Epithelial cell of umbilical artery (primary cell): Measurements from ENCODE around the gene RRP36. TPM values are rescaled to one million over a fixed set of nuclear protein-coding genes. Genes with fewer than 3 reads are reported as not detected.

ENCODE experiments used
- total RNA-seq: library from RNA; depleted of rRNA; stranded (reverse); fragments of >200 nt; gene quantifications from 2 replicates; pipeline ENCODE4 v1.2.3, GENCODE V29; 2014

RRP36 gene
- 117 and 139 TPM in 2 replicates for total RNA-seq

GRCh38 chr6:43021270-43022047, at the start of gene RRP36:
RRP36 (plus strand) TSS chr6:43021623; CDS start chr6:43021655, 32 bp downstream.

DNA sequence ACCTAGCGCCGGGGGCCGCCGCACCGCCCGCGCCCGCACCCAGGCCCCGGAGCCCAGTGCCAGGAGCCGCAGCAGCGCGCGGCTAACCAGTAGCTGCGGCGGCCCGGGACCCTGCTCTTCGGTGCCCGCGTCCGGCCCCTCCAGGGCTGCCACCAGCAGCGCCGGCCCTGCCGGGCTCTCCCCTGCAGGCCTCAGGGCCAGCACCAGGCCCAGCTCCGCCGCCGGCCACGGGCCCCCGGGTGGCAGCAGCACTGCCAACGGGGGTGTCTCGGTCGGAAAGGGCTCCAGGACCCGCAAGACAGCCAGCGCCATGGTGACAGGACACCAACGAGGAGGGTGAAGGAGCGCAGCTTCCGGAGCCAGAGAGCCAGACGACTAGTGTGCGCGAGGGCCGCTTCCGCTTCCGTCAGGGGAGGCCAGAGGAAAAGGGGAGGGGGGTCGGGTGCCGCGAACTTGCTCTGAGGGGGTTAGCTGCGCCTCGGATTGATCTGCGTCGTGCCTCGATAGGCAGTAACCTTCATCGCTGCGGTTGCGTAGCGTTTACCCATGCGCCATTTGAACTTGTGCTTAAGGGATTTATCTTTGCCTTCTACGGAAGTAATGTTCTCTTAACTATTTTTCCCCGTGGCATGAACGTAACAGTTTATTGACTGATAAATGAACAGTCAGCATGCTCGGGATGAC, 42.4 kb upstream of the RRP36 start, which contains the start of gene PEX6:
TSS of gene PEX6 (minus strand) at position 343 of the 684 bp plus-strand sequence. CDS start at position 312, 31 bp downstream.

GRCh38 chr6:42984001-42984923, 37.2 kb upstream of the RRP36 start, which contains the start of gene PPP2R5D:
PPP2R5D (plus strand) TSS chr6:42984570; CDS start chr6:42984678, 108 bp downstream.

DNA sequence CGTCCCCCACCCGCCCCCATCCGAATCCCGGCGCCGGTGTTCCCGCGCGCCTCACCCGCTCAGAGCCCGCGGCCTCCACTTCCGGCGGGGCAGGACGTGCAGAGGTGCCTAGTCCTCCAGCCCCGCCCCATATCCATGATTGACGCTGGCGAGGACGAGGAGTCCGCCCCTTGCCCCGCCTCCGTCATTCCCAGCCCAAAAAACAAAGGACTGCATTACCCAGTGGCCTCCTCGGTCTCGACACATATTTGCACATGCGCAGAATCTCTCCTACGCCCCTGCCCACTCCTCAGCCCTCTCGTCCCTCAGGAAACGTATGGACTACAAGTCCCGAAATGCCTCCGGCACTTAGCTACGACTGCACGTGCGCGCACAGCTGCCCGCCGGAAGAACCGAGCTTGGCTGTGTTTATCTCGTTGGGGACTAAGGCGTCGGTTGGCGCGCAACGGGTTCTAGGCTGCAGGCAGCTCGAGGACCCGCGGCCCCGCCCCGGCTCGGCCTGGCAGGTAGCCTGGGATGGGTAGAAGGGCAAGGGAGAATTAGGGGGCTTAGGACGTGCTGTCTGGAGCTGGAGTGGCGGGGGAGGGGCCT, 7.5 kb upstream of the RRP36 start, which contains the start of the genes KLHDC3 and MEA1:
TSS of gene KLHDC3 (plus strand) at position 407 of the 591 bp plus-strand sequence. CDS start 2,944 bp downstream, outside the sequence.
TSS of gene MEA1 (minus strand) at position 104 of the 591 bp plus-strand sequence. CDS start 133 bp downstream, outside the sequence.

GRCh38 chr6:43053545-43054205, 32.3 kb downstream of the RRP36 start, which contains the start of gene CUL7:
CUL7 (minus strand) TSS chr6:43053851; CDS start chr6:43052788, 1,063 bp downstream.

DNA sequence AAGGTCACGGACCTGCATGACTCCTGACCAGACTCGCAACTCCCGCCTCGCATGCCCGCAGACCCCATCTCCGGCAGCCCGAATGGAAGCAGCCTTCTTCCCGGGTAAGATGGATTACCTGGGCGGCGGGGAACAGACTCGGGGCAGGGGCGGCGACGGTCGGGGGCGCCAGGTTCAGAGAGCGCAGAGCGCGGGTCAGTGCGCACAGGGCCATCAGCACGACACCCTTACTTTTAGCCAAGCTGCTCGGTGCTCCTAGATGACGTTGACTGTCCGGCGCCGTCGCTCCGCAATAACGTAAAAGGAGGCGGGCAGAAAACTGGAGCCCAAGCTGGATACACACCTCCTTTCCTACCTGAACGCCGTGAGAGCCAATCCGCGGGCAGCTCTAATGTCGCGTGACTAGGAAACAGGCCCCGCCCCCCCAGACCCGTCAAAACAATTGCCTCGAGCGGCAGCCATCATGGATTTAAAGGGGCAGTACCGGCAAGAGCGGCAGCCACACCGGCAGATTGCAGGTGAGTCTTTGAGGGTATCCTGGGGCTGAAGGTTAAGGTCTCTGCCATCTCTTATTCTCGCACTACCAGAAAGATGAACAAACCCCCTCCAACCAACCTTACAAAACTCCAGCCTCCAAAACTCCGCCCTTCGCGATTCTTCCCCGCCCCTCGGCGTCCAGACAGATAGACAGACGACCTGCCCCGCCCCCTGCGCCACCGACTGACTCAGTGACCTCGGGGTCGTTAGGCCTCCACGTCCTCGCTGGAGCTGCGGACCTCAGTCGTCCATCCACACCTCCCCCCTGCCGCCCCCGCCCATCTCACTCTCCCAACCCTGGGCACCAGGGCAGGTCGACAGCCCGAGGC, 38.0 kb downstream of the RRP36 start, which contains the start of the genes KLC4 and MRPL2:
TSS of gene KLC4 (plus strand) at position 464 of the 866 bp plus-strand sequence. CDS start 1,705 bp downstream, outside the sequence.
TSS of gene MRPL2 (minus strand) at position 267 of the 866 bp plus-strand sequence. CDS start at position 214, 53 bp downstream.

DNA sequence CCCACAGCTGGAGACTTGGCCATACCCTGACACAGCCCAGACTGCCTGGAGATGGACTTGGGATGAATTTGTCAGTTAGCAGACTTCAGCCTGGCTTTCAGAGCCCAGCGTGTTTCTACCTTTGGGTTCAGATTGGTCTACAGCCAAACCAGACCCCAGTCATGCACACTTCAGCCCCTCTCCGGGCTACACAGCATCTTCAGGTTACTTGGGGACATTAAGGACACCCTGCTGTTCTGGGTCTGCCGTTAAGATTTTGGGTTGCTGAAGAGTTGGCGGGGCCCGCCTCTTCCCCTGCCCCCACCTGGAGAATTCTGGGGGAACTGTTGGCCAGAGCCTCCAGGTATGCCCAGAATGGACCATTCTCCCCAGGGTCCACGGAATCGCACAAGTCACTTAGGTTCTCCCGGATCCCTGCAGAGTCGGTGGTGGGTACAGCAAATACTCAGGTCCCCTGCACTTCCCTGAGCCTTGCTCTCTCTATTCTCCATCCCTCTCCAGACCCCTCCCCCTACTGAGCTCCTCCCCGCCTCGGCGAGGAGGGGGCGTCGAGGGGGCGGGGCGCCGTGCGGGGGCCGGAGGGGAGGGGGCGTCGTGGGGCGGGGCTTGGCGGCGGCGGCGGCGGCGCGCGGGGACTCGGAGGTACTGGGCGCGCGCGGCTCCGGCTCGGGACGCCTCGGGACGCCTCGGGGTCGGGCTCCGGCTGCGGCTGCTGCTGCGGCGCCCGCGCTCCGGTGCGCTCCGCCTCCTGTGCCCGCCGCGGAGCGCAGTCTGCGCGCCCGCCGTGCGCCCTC, 54.4 kb downstream of the RRP36 start, which contains the start of gene PTK7:
TSS of gene PTK7 (plus strand) at position 645 of the 794 bp plus-strand sequence. CDS start 175 bp downstream, outside the sequence.

Other genes starting within 250 kb of the RRP36 start
- gene BICRAL, start 239.6 kb upstream of the RRP36 start, total RNA-seq: 1.5 and 2.3 TPM in 2 replicates
- 175 and 204 TPM in 2 replicates for gene RPL7L1, start 142.0 kb upstream of the RRP36 start, total RNA-seq
- gene PTCRA, start 105.6 kb upstream of the RRP36 start, total RNA-seq: not detected in 2 replicates
- gene CNPY3, start 92.1 kb upstream of the RRP36 start, total RNA-seq: 25.7 and 52.1 TPM in 2 replicates
- not detected in 2 replicates for gene GNMT, start 60.9 kb upstream of the RRP36 start, total RNA-seq
- 13.3 and 26.4 TPM in 2 replicates for gene PEX6, start 42.4 kb upstream of the RRP36 start, total RNA-seq
- 27.7 and 31.2 TPM in 2 replicates for gene PPP2R5D, start 37.1 kb upstream of the RRP36 start, total RNA-seq
- gene MEA1, start 7.7 kb upstream of the RRP36 start, total RNA-seq: 61.7 and 72.5 TPM in 2 replicates
- gene KLHDC3, start 7.4 kb upstream of the RRP36 start, total RNA-seq: 129 and 140 TPM in 2 replicates
- gene CUL7, start 32.2 kb downstream of the RRP36 start, total RNA-seq: 25.8 and 26.6 TPM in 2 replicates
- gene MRPL2, start 37.8 kb downstream of the RRP36 start, total RNA-seq: 26.0 and 28.9 TPM in 2 replicates
- 16.6 and 17.8 TPM in 2 replicates for gene KLC4, start 38.0 kb downstream of the RRP36 start, total RNA-seq
- gene PTK7, start 54.7 kb downstream of the RRP36 start, total RNA-seq: 36.9 and 42.9 TPM in 2 replicates
- 16.6 and 20.5 TPM in 2 replicates for gene SRF, start 149.6 kb downstream of the RRP36 start, total RNA-seq
- gene CUL9, start 160.6 kb downstream of the RRP36 start, total RNA-seq: 16.6 and 24.0 TPM in 2 replicates
- gene DNPH1, start 207.9 kb downstream of the RRP36 start, total RNA-seq: 44.8 and 60.4 TPM in 2 replicates
- gene TTBK1, start 221.9 kb downstream of the RRP36 start, total RNA-seq: under 0.01 and 0.15 TPM in 2 replicates